Measurements from ENCODE around the gene WNT9B. TPM values are rescaled to one million over a fixed set of nuclear protein-coding genes. Genes with fewer than 3 reads are reported as not detected.
A peak's percentile ranks its signal among the peaks of the same experiment; 100 is the strongest.

The WNT9B gene
- total RNA-seq, 1 experiment from 2014 or later, result 0.70 TPM

GRCh38 chr17:46827274-46827673 is 24.1 kb upstream of the WNT9B start:
- no peak overlapping the region for H2AK5ac ChIP-seq (ENCODE audit: insufficient read length, low read length)
- no peak overlapping the region for H3K23ac ChIP-seq (ENCODE audit: insufficient read length, low read depth, low read length)
- no peak overlapping the region for H3K9ac ChIP-seq (ENCODE audit: extremely low read depth, insufficient read length, low read length)
- no peak overlapping the region for H3K18ac ChIP-seq (ENCODE audit: insufficient read length, low read depth, low read length)
- no peak overlapping the region for H4K8ac ChIP-seq (replicated peaks; ENCODE audit: insufficient read length, low read depth, low read length)
- H3K56ac ChIP-seq (ENCODE audit: insufficient read length, low read depth, low read length), result no peak overlapping the region
- H4K20me1 ChIP-seq (ENCODE audit: control insufficient read depth, insufficient read depth, insufficient read length), result no peaks in the 10 kb centered on the region
- no peak overlapping the region for H2BK12ac ChIP-seq (ENCODE audit: insufficient read length, low read depth, low read length)
- no peak overlapping the region for H3K14ac ChIP-seq (ENCODE audit: insufficient read depth, low read length)
- no peak overlapping the region for H2BK15ac ChIP-seq (ENCODE audit: low read depth, low read length)
- H4K5ac ChIP-seq (ENCODE audit: insufficient read length, low read depth, low read length), result no peak overlapping the region
- H2AFZ ChIP-seq (ENCODE audit: low read length), result no peak overlapping the region
- no peak overlapping the region for H2BK120ac ChIP-seq (ENCODE audit: low read depth, low read length, poor library complexity, severe bottlenecking)
- Mint-ChIP-seq H3K9me3 (no peaks in the 10 kb centered on the region), H3K4me3 (no peak overlapping the region), H3K4me1 (peaks cover 18 to 22% of the 10 kb centered on the region in 2 experiments), H3K27ac (no peak overlapping the region), H3K36me3 (ENCODE audit: insufficient read depth in 1 of 3, low read depth in 3 of 3) (peaks cover 0 to 2% (median 0%) of the 10 kb centered on the region in 3 experiments; a peak in 1 of 7 replicates), H3K27me3 (ENCODE audit: low read depth) (peaks cover 51% of the 10 kb centered on the region)
- no peaks in the 10 kb centered on the region for H3K23me2 ChIP-seq (ENCODE audit: insufficient read length, low read depth, low read length, poor library complexity, severe bottlenecking)
- H3K4me2 ChIP-seq (ENCODE audit: insufficient read depth, insufficient read length, low read length), result no peak overlapping the region
- no peak overlapping the region for H3K27ac ChIP-seq (ENCODE audit: insufficient read length, low read depth, low read length)
- no CpG with 5 or more reads among the region's 2 CpGs for WGBS (ENCODE audit: extremely low coverage, insufficient read length, low lambda C conversion rate)
- no peaks in the 10 kb centered on the region for H3K79me2 ChIP-seq (ENCODE audit: insufficient read depth, low read length)
- H3K4ac ChIP-seq (ENCODE audit: low read depth, low read length), result no peak overlapping the region
- no peaks in the 10 kb centered on the region for H3K27me3 ChIP-seq (ENCODE audit: insufficient read depth, low read length)
- no peaks in the 10 kb centered on the region for H3K9me3 ChIP-seq (ENCODE audit: control insufficient read depth, low read depth, low read length)
- H3K4me1 ChIP-seq (ENCODE audit: insufficient read depth, low read length), result no peaks in the 10 kb centered on the region
- no peak overlapping the region for H3T11ph ChIP-seq (ENCODE audit: low read length)
- no peak overlapping the region for H4K91ac ChIP-seq (ENCODE audit: insufficient read length, low read depth, low read length)
- no peak overlapping the region for H2BK20ac ChIP-seq (ENCODE audit: low read depth, low read length, poor library complexity, severe bottlenecking)
- no peak for DNase-seq
- H2BK5ac ChIP-seq (ENCODE audit: insufficient read length, low read length), result peak overlapping the region; percentile 26
- TF ChIP-seq, protein P1, sequence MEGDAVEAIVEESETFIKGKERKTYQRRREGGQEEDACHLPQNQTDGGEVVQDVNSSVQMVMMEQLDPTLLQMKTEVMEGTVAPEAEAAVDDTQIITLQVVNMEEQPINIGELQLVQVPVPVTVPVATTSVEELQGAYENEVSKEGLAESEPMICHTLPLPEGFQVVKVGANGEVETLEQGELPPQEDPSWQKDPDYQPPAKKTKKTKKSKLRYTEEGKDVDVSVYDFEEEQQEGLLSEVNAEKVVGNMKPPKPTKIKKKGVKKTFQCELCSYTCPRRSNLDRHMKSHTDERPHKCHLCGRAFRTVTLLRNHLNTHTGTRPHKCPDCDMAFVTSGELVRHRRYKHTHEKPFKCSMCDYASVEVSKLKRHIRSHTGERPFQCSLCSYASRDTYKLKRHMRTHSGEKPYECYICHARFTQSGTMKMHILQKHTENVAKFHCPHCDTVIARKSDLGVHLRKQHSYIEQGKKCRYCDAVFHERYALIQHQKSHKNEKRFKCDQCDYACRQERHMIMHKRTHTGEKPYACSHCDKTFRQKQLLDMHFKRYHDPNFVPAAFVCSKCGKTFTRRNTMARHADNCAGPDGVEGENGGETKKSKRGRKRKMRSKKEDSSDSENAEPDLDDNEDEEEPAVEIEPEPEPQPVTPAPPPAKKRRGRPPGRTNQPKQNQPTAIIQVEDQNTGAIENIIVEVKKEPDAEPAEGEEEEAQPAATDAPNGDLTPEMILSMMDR (conservative IDR thresholded peaks at IDR 0.05), result no peak
- H3K79me1 ChIP-seq (ENCODE audit: insufficient read depth, low read depth, low read length, poor library complexity, severe bottlenecking), result no peaks in the 10 kb centered on the region
